Tibial nerve (tissue), 4 donors: ENCODE data around the gene PCSK1. TPM values are rescaled to one million over a fixed set of nuclear protein-coding genes. Genes with fewer than 3 reads are reported as not detected.

Experiments used
- DNase-seq, 2 donors: peaks; one replicate each; pipeline ENCODE4 v3.0.0-alpha.2; 2019; ENCODE audit warnings: low spot score in 2 of 2
- H3K27ac ChIP-seq, 4 donors: fragments of 200-600 bp; sonication (generic) in 3 of 4; one replicate each; pipeline ENCODE4 v1.5.1; 2017 to 2019; ENCODE audit warnings: mild to moderate bottlenecking in 1 of 4
- H3K27me3 ChIP-seq, 2 donors: fragments of 200-600 bp; sonication (generic) in 1 of 2; one replicate each; pipeline versions ENCODE4 v1.5.1 to v1.6.0; 2017 to 2019
- H3K36me3 ChIP-seq, 3 donors: fragments of 200-600 bp; sonication (generic); one replicate each; pipeline ENCODE4 v1.5.1; 2018 to 2019
- H3K4me1 ChIP-seq, 4 donors: fragments of 200-600 bp; sonication (generic) in 3 of 4; one replicate each; pipeline ENCODE4 v1.5.1; 2017 to 2019
- H3K4me3 ChIP-seq, 4 donors: fragments of 200-600 bp; sonication (generic) in 3 of 4; one replicate each; pipeline ENCODE4 v1.5.1; 2017 to 2019; ENCODE audit warnings: mild to moderate bottlenecking in 1 of 4, moderate library complexity in 1 of 4
- H3K9me3 ChIP-seq, 4 donors: fragments of 200-600 bp; sonication (generic) in 3 of 4; one replicate each; pipeline ENCODE4 v1.5.1; 2017 to 2019
- CTCF ChIP-seq, 5 experiments: fragments of 200-600 bp in 3 of 5; fragments of 450-650 bp in 2 of 5; sonication (generic) in 3 of 5; IDR thresholded peaks; one replicate each; pipeline ENCODE4 v1.5.1; 2016 to 2019; ENCODE audit warnings: antibody characterized with exemption in 5 of 5, mild to moderate bottlenecking in 3 of 5, moderate library complexity in 2 of 5
- EP300 ChIP-seq, 2 donors: sonication (generic); formaldehyde crosslinking; IDR thresholded peaks; one replicate each; pipeline ENCODE4 v1.6.1; 2017; ENCODE audit warnings: antibody characterized with exemption in 2 of 2, mild to moderate bottlenecking in 1 of 2
- POLR2A ChIP-seq, 2 donors: fragments of 450-650 bp; IDR thresholded peaks; one replicate each; pipeline ENCODE4 v1.6.1; 2017; ENCODE audit warnings: antibody characterized with exemption in 2 of 2, mild to moderate bottlenecking in 2 of 2, moderate library complexity in 2 of 2
- WGBS, 2 donors: methylation state at CpG; one replicate each; pipeline ENCODE4 v1.1.5; 2018; 5-methylcytosine and 5-hydroxymethylcytosine counted together
- total RNA-seq, 4 donors: library from RNA; depleted of rRNA; stranded (reverse); fragments of >200 nt; gene quantifications; one replicate each; pipeline ENCODE4 v1.1.0, GENCODE V29; 2016

PCSK1 gene
- total RNA-seq, 4 donors from 2014 or later, result 0.22 to 8.1 (median 0.70) TPM

GRCh38 chr5:96474073-96474472, 41.0 kb upstream of the PCSK1 start:
- H3K4me3 ChIP-seq, result no peak overlapping the region
- WGBS, 2 donors, result 71 to 77% methylated on average over 4 of the region's 4 CpGs
- H3K27ac ChIP-seq, result no peak overlapping the region
- no peaks in the 10 kb centered on the region for H3K27me3 ChIP-seq
- H3K4me1 ChIP-seq, result no peaks in the 10 kb centered on the region
- TF ChIP-seq POLR2A (IDR thresholded peaks at IDR 0.05) (no peak), EP300 (IDR thresholded peaks at IDR 0.05) (no peak), CTCF (IDR thresholded peaks at IDR 0.05) (no peak)
- H3K36me3 ChIP-seq, result no peaks in the 10 kb centered on the region
- H3K9me3 ChIP-seq, result no peaks in the 10 kb centered on the region
- no peak for DNase-seq

- no peak for DNase-seq
- Histone ChIP-seq H3K9me3 (no peaks in the 10 kb centered on the region), H3K4me3 (no peak overlapping the region), H3K27ac (no peak overlapping the region), H3K27me3 (no peaks in the 10 kb centered on the region), H3K4me1 (no peaks in the 10 kb centered on the region), H3K36me3 (no peaks in the 10 kb centered on the region)
- TF ChIP-seq CTCF (IDR thresholded peaks at IDR 0.05), result no peak
- WGBS, 2 donors, result 31 to 34% methylated on average over 1 of the region's 1 CpG
Measured at GRCh38 chr5:96473155-96473554, 40.1 kb upstream of the PCSK1 start.

- 73 to 74% methylated on average over 1 of the region's 1 CpG for WGBS, 2 donors
- no peaks in the 10 kb centered on the region for H3K9me3 ChIP-seq
- DNase-seq, result no peak
- H3K27ac ChIP-seq, result no peak overlapping the region
- H3K36me3 ChIP-seq, result no peaks in the 10 kb centered on the region
- TF ChIP-seq CTCF (IDR thresholded peaks at IDR 0.05) (no peak), EP300 (IDR thresholded peaks at IDR 0.05) (no peak), POLR2A (IDR thresholded peaks at IDR 0.05) (no peak)
- no peaks in the 10 kb centered on the region for H3K27me3 ChIP-seq
- no peaks in the 10 kb centered on the region for H3K4me1 ChIP-seq
- no peak overlapping the region for H3K4me3 ChIP-seq
Measured at GRCh38 chr5:96470785-96471184, 37.7 kb upstream of the PCSK1 start.

GRCh38 chr5:96468956-96469355, 35.9 kb upstream of the PCSK1 start:
- Histone ChIP-seq H3K4me1 (no peaks in the 10 kb centered on the region), H3K27me3 (no peaks in the 10 kb centered on the region), H3K36me3 (no peaks in the 10 kb centered on the region), H3K4me3 (no peak overlapping the region), H3K9me3 (no peaks in the 10 kb centered on the region), H3K27ac (no peak overlapping the region)
- TF ChIP-seq EP300 (IDR thresholded peaks at IDR 0.05), result no peak
- no peak for TF ChIP-seq POLR2A (IDR thresholded peaks at IDR 0.05)
- no peak for DNase-seq
- 78 to 89% methylated on average over 5 of the region's 5 CpGs for WGBS, 2 donors

- no peak overlapping the region for H3K4me3 ChIP-seq
- WGBS, 2 donors, result 52 to 62% methylated on average over 2 of the region's 2 CpGs
- no peaks in the 10 kb centered on the region for H3K9me3 ChIP-seq
- H3K27ac ChIP-seq, result no peak overlapping the region
- TF ChIP-seq CTCF (IDR thresholded peaks at IDR 0.05) (no peak), POLR2A (IDR thresholded peaks at IDR 0.05) (no peak), EP300 (IDR thresholded peaks at IDR 0.05) (no peak)
- no peaks in the 10 kb centered on the region for H3K27me3 ChIP-seq
- no peak for DNase-seq
- H3K36me3 ChIP-seq, result no peaks in the 10 kb centered on the region
- no peaks in the 10 kb centered on the region for H3K4me1 ChIP-seq
Measured at GRCh38 chr5:96463091-96463490, 30.0 kb upstream of the PCSK1 start.
